A549 treated with Hydrocortisone at 1 μM for 4 hours (cell line): ENCODE data around the gene EIF5A. TPM values are rescaled to one million over a fixed set of nuclear protein-coding genes. Genes with fewer than 3 reads are reported as not detected.

Experiments
- total RNA-seq: library from RNA; stranded (reverse); fragments of 200-300 nt; extraction: Qiagen RNA extraction; gene quantifications from 5 replicates; pipeline ENCODE4 v1.2.3, GENCODE V29; 2022

Gene EIF5A
- 1,618 to 1,808 TPM (median 1,704 TPM) in 5 replicates for total RNA-seq

GRCh38 chr17:7306911-7307685 lies at the start of gene EIF5A:
TSS of gene EIF5A (plus strand) at chr17:7307628. CDS start at chr17:7309636, 2,008 bp downstream.

GRCh38 chr17:7262192-7262934 lies 45.1 kb upstream of the EIF5A start, which contains the start of gene CLDN7:
TSS of gene CLDN7 (minus strand) at chr17:7262478. CDS start at chr17:7262043, 435 bp downstream.

GRCh38 chr17:7281074-7281952 lies 26.1 kb upstream of the EIF5A start, which contains the start of gene SLC2A4:
TSS of gene SLC2A4 (plus strand) at chr17:7281718. CDS start at chr17:7281935, 217 bp downstream.

GRCh38 chr17:7294614-7295153 lies 12.7 kb upstream of the EIF5A start, which contains the start of gene YBX2:
TSS of gene YBX2 (minus strand) at chr17:7294639. CDS start at chr17:7294500, 139 bp downstream.

GRCh38 chr17:7314719-7315569 lies 7.5 kb downstream of the EIF5A start, which contains the start of gene GPS2:
TSS of gene GPS2 (minus strand) at chr17:7315360. CDS start at chr17:7315052, 308 bp downstream.

GRCh38 chr17:7328840-7329373 lies 21.5 kb downstream of the EIF5A start, which contains the start of gene NEURL4:
TSS of gene NEURL4 (minus strand) at chr17:7329335. CDS start at chr17:7329312, 23 bp downstream.

GRCh38 chr17:7336240-7337175 lies 29.1 kb downstream of the EIF5A start, which contains the start of gene ACAP1:
TSS of gene ACAP1 (plus strand) at chr17:7336529. CDS start at chr17:7336735, 206 bp downstream.

GRCh38 chr17:7351665-7352502 lies 44.5 kb downstream of the EIF5A start, which contains the start of gene KCTD11:
TSS of gene KCTD11 (plus strand) at chr17:7352162.

GRCh38 chr17:7355053-7355452 lies 47.6 kb downstream of the EIF5A start, which contains the start of gene TMEM95:
TSS of gene TMEM95 (plus strand) at chr17:7355156. CDS start at chr17:7355205, 49 bp downstream.

Other genes starting within 250 kb of the EIF5A start
- gene CLEC10A, start 227.4 kb upstream of the EIF5A start, total RNA-seq: not detected in 5 replicates
- gene ASGR2, start 192.8 kb upstream of the EIF5A start, total RNA-seq: 0.12 to 0.16 TPM in 2 of 5 replicates, not detected in the others
- 0.70 to 1.4 TPM (median 0.89 TPM) in 5 replicates for gene ASGR1, start 128.3 kb upstream of the EIF5A start, total RNA-seq
- 5.7 to 7.8 TPM (median 6.6 TPM) in 5 replicates for gene DLG4, start 87.8 kb upstream of the EIF5A start, total RNA-seq
- gene ACADVL, start 87.7 kb upstream of the EIF5A start, total RNA-seq: 322 to 414 TPM (median 394 TPM) in 5 replicates
- 37.0 to 41.9 TPM (median 40.1 TPM) in 5 replicates for gene DVL2, start 73.1 kb upstream of the EIF5A start, total RNA-seq
- 89.8 to 111 TPM (median 96.3 TPM) in 5 replicates for gene PHF23, start 68.2 kb upstream of the EIF5A start, total RNA-seq
- gene GABARAP, start 65.2 kb upstream of the EIF5A start, total RNA-seq: 685 to 777 TPM (median 698 TPM) in 5 replicates
- gene CTDNEP1, start 55.9 kb upstream of the EIF5A start, total RNA-seq: 222 to 242 TPM (median 228 TPM) in 5 replicates
- gene ELP5, start 55.4 kb upstream of the EIF5A start, total RNA-seq: 125 to 155 TPM (median 140 TPM) in 5 replicates
- 2.2 to 3.7 TPM (median 2.6 TPM) in 5 replicates for gene CLDN7, start 45.1 kb upstream of the EIF5A start, total RNA-seq
- gene SLC2A4, start 25.9 kb upstream of the EIF5A start, total RNA-seq: 0.39 to 0.59 TPM (median 0.50 TPM) in 5 replicates
- 0.43 to 0.55 TPM (median 0.44 TPM) in 5 replicates for gene YBX2, start 13.0 kb upstream of the EIF5A start, total RNA-seq
- gene GPS2, start 7.7 kb downstream of the EIF5A start, total RNA-seq: 73.9 to 101 TPM (median 95.3 TPM) in 5 replicates
- gene NEURL4, start 21.7 kb downstream of the EIF5A start, total RNA-seq: 26.4 to 30.2 TPM (median 28.4 TPM) in 5 replicates
- 1.2 to 3.9 TPM (median 3.1 TPM) in 5 replicates for gene ACAP1, start 28.9 kb downstream of the EIF5A start, total RNA-seq
- gene KCTD11, start 44.5 kb downstream of the EIF5A start, total RNA-seq: 10.5 to 13.8 TPM (median 12.9 TPM) in 5 replicates
- gene TMEM95, start 47.5 kb downstream of the EIF5A start, total RNA-seq: not detected in 5 replicates
- 1.4 to 2.1 TPM (median 1.7 TPM) in 5 replicates for gene TNK1, start 73.5 kb downstream of the EIF5A start, total RNA-seq
- 38.8 to 44.7 TPM (median 42.7 TPM) in 5 replicates for gene PLSCR3, start 86.9 kb downstream of the EIF5A start, total RNA-seq
- 171 to 224 TPM (median 215 TPM) in 5 replicates for gene TMEM256, start 96.5 kb downstream of the EIF5A start, total RNA-seq
- gene NLGN2, start 100.2 kb downstream of the EIF5A start, total RNA-seq: 12.7 to 19.0 TPM (median 15.5 TPM) in 5 replicates
- gene SPEM1, start 112.7 kb downstream of the EIF5A start, total RNA-seq: 0.08 to 0.13 TPM in 2 of 5 replicates, not detected in the others
- gene SPEM2, start 118.0 kb downstream of the EIF5A start, total RNA-seq: not detected in 5 replicates
- gene SPEM3, start 121.2 kb downstream of the EIF5A start, total RNA-seq: 0.02 to 0.03 TPM in 2 of 5 replicates, not detected in the others
- 10.1 to 14.8 TPM (median 13.3 TPM) in 5 replicates for gene TMEM102, start 127.8 kb downstream of the EIF5A start, total RNA-seq
- gene FGF11, start 131.9 kb downstream of the EIF5A start, total RNA-seq: 0.93 to 1.1 TPM (median 1.0 TPM) in 5 replicates
- gene CHRNB1, start 137.4 kb downstream of the EIF5A start, total RNA-seq: 7.0 to 11.7 TPM (median 9.1 TPM) in 5 replicates
- 20.4 to 26.9 TPM (median 24.8 TPM) in 5 replicates for gene ZBTB4, start 172.0 kb downstream of the EIF5A start, total RNA-seq
- gene SLC35G6, start 173.8 kb downstream of the EIF5A start, total RNA-seq: not detected in 5 replicates
- 70.3 to 86.1 TPM (median 78.6 TPM) in 5 replicates for gene POLR2A, start 176.7 kb downstream of the EIF5A start, total RNA-seq
- 9.9 to 13.2 TPM (median 11.0 TPM) in 5 replicates for gene TNFSF12, start 241.4 kb downstream of the EIF5A start, total RNA-seq